AG10803 (cell line): ENCODE measurements around the gene AFF1.

ENCODE experiments used
- DNase-seq: peaks from one replicate; pipeline ENCODE4 v3.0.0; 2010; ENCODE audit warnings: low read depth
- H3K4me3 ChIP-seq: 2 replicates; pipeline ENCODE4 v1.5.1; 2011; ENCODE audit warnings: mild to moderate bottlenecking, low read length, control low read depth
- TF ChIP-seq, protein P1 (sequence below): conservative IDR thresholded peaks from 2 replicates; pipeline ENCODE4 v1.5.1; 2011; ENCODE audit warnings: mild to moderate bottlenecking, low read length, control low read depth, inconsistent platforms

Gene AFF1

DNA sequence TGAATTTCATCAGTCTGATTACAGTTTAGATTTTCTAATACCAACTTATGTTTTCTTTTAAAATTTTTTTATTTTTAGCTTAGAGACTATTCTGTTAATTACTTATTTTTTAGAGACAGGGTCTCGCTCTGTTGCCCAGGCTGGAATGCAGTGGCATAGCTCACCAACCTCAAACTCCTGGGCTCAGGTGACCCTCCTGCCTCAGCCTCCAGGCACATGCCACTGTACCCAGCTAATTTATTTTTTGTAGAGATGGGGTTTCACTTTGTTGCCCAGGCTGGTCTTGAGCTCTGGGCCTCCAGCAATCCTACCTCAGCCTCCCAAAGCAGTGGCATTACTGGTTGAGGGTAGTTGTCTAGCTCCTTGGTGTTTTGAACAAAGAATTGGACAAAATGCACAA, 183.6 kb downstream of the AFF1 start:
- TF ChIP-seq, protein P1, sequence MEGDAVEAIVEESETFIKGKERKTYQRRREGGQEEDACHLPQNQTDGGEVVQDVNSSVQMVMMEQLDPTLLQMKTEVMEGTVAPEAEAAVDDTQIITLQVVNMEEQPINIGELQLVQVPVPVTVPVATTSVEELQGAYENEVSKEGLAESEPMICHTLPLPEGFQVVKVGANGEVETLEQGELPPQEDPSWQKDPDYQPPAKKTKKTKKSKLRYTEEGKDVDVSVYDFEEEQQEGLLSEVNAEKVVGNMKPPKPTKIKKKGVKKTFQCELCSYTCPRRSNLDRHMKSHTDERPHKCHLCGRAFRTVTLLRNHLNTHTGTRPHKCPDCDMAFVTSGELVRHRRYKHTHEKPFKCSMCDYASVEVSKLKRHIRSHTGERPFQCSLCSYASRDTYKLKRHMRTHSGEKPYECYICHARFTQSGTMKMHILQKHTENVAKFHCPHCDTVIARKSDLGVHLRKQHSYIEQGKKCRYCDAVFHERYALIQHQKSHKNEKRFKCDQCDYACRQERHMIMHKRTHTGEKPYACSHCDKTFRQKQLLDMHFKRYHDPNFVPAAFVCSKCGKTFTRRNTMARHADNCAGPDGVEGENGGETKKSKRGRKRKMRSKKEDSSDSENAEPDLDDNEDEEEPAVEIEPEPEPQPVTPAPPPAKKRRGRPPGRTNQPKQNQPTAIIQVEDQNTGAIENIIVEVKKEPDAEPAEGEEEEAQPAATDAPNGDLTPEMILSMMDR: no peak
- H3K4me3 ChIP-seq: no peak overlapping the region
- DNase-seq: no peak

GRCh38 chr4:87118826-87119225, 184.0 kb downstream of the AFF1 start:
- H3K4me3 ChIP-seq: no peak overlapping the region
- no peak for DNase-seq
- TF ChIP-seq, protein P1: no peak

GRCh38 chr4:87120010-87120409, 185.2 kb downstream of the AFF1 start:
- TF ChIP-seq, protein P1: no peak
- DNase-seq: no peak
- H3K4me3 ChIP-seq: no peak overlapping the region

GRCh38 chr4:87120411-87121162, 185.8 kb downstream of the AFF1 start:
- H3K4me3 ChIP-seq: no peak overlapping the region
- TF ChIP-seq, protein P1: no peak
- DNase-seq: no peak

DNA sequence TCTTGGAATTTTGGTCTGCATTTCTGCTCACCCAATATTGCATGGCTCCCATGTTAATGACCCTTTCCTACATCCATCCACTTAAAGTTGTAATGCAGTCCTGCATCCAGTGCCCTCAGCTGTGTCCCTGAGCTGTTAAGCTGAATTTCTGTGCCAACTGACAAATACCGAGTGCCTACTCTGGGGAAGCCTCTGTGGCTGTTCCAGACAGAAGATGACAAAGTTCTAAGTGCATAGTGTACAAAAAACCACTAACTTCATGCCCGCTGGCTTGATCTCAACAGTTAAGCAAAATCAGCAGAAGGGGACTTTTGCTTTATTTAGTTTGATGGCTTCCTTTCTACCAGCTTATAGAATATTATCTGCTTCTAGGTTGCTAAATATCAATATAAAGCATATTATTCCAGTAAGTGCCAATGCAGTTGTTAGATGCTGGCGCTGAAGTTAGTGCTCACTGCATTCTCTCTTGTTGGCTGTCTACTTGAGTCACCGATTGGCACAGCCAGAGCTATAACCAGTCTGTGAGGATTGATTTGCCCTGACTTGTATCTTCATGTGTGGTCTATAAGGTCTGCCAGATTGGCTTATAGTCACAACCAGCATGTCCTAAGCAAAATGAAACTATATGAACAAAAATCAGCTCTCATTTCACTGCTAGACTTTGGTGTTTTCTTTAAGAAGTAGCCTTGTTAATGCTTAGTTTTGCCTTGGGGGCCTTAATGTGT, 186.7 kb downstream of the AFF1 start:
- H3K4me3 ChIP-seq: no peak overlapping the region
- TF ChIP-seq, protein P1: no peak
- peak; percentile 41 for DNase-seq

DNA sequence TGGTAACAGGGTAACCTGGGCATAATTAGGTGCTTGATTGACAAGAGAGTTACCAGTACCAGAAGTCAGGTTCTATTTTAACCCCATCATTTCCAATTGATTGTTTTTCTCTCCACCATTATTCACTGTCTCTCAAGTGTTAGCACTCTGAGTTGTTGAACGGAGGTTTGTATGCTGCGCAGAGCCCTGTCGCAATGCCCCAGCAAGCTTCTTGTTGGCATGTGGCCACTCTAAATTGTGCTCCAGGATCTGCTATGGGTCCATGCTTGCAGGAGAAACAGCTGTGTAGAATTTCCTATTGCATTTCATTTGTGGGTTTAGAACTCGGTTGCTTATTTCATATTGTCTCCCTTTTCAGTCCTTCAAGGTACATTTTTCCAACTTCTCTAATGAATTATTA, 187.4 kb downstream of the AFF1 start:
- TF ChIP-seq, protein P1: no peak
- no peak for DNase-seq
- H3K4me3 ChIP-seq: no peak overlapping the region

DNA sequence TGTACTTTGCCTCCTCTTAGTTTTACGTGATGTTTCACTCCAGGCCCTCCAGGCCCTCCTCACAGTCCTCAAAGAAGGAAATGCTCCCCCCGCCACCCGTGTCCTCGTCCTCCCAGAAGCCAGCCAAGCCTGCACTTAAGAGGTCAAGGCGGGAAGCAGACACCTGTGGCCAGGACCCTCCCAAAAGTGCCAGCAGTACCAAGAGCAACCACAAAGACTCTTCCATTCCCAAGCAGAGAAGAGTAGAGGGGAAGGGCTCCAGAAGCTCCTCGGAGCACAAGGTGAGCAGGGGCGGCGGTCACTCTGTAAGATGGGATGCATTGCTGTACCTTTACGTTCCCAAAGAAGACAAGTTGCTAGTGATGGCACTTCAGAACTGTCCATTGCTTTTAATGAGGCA, 191.2 kb downstream of the AFF1 start:
- DNase-seq: no peak
- TF ChIP-seq, protein P1: no peak
- H3K4me3 ChIP-seq: no peak overlapping the region
